Esophagus squamous epithelium (tissue), 5 donors: ENCODE measurements around the gene FAM151B. TPM values are rescaled to one million over a fixed set of nuclear protein-coding genes. Genes with fewer than 3 reads are reported as not detected.
A peak's percentile ranks its signal among the peaks of the same experiment; 100 is the strongest.
"Not testable (repeated sequence)": the region's sequence is repeated elsewhere in the genome, so short reads cannot be mapped to it uniquely, and the experiment has no call there.

Experiments
- DNase-seq: peaks from one replicate; lab custom pipeline; 2025; lab: John Stamatoyannopoulos, UW
- H3K27ac ChIP-seq, 4 donors: fragments of 200-600 bp; sonication (generic); one replicate each; pipeline ENCODE4 v1.5.1; 2016 to 2019; ENCODE audit warnings: mild to moderate bottlenecking in 1 of 4
- H3K27me3 ChIP-seq, 4 donors: fragments of 200-600 bp; sonication (generic); 1 replicate in 3 of 4; 2 replicates in 1 of 4; pipeline versions ENCODE4 v1.5.1 to v1.6.0; 2017 to 2021; ENCODE audit warnings: antibody characterized with exemption in 1 of 4
- H3K36me3 ChIP-seq, 3 donors: fragments of 200-600 bp; sonication (generic); one replicate each; pipeline ENCODE4 v1.5.1; 2016 to 2019
- H3K4me1 ChIP-seq, 3 donors: fragments of 200-600 bp; sonication (generic); one replicate each; pipeline ENCODE4 v1.5.1; 2017 to 2019
- H3K4me3 ChIP-seq, 4 donors: fragments of 200-600 bp; sonication (generic); 1 replicate in 3 of 4; 2 replicates in 1 of 4; pipeline ENCODE4 v1.5.1; 2016 to 2019; ENCODE audit warnings: mild to moderate bottlenecking in 2 of 4, moderate library complexity in 1 of 4
- H3K9me3 ChIP-seq, 3 donors: fragments of 200-600 bp; sonication (generic); one replicate each; pipeline ENCODE4 v1.5.1; 2016 to 2019
- POLR2A ChIP-seq, 4 donors: fragments of 450-650 bp; IDR thresholded peaks; one replicate each; pipeline ENCODE4 v1.6.1; 2017; ENCODE audit warnings: antibody characterized with exemption in 4 of 4, mild to moderate bottlenecking in 4 of 4, moderate library complexity in 3 of 4
- WGBS, 2 donors: methylation state at CpG; one replicate each; pipeline ENCODE4 v1.1.5; 2018; 5-methylcytosine and 5-hydroxymethylcytosine counted together
- intact Hi-C: fragments of 100-400 bp; cut with DNase I; formaldehyde crosslinking; loops from one replicate; pipeline ENCODE4 v1.15.0; 2022
- total RNA-seq, 4 donors: library from RNA; depleted of rRNA; stranded (reverse); fragments of >200 nt; gene quantifications; one replicate each; pipeline ENCODE4 v1.1.0, GENCODE V29; 2016
- TF ChIP-seq, protein P1 (sequence below), 6 experiments: fragments of 450-650 bp in 4 of 6; fragments of 200-600 bp in 2 of 6; sonication (generic) in 2 of 6; IDR thresholded peaks; one replicate each; pipeline ENCODE4 v1.5.1; 2016 to 2019; ENCODE audit warnings: antibody characterized with exemption in 6 of 6, mild to moderate bottlenecking in 4 of 6, moderate library complexity in 4 of 6
- donor health status: DM: yes; HTN: yes; CAD: no.

Gene FAM151B
- total RNA-seq, 4 donors from 2014 or later = 0.38 to 3.6 (median 0.84) TPM

DNA sequence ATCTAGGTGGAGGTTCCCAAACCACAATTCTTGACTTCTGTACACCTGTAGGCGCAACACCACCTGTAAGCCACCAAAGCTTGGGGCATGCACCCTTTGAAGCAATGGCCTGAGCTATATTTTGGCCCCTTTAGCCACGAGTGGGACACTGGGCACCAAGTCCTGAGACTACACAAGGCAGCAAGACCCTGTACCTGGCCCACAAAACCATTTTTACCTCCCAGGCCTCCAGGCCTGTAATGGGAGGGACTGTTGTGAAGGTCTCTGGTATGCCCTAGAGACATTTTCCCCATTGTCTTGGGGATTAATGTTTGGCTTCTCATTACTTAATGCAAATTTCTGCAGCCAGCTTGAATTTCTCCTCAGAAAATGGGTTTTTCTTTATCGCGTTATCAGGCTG, 24.6 kb upstream of the FAM151B start:
- Histone ChIP-seq H3K4me1 (peaks cover 5 to 20% (median 5%) of the 10 kb centered on the region in 3 donors), H3K9me3 (peaks cover 0 to 25% (median 9%) of the 10 kb centered on the region in 3 donors), H3K27me3 (no peaks in the 10 kb centered on the region), H3K36me3 (peaks cover 0 to 84% (median 5%) of the 10 kb centered on the region in 3 donors), H3K27ac (no peak overlapping the region), H3K4me3 (no peak overlapping the region)
- no peak for TF ChIP-seq POLR2A (IDR thresholded peaks at IDR 0.05)
- TF ChIP-seq, protein P1, sequence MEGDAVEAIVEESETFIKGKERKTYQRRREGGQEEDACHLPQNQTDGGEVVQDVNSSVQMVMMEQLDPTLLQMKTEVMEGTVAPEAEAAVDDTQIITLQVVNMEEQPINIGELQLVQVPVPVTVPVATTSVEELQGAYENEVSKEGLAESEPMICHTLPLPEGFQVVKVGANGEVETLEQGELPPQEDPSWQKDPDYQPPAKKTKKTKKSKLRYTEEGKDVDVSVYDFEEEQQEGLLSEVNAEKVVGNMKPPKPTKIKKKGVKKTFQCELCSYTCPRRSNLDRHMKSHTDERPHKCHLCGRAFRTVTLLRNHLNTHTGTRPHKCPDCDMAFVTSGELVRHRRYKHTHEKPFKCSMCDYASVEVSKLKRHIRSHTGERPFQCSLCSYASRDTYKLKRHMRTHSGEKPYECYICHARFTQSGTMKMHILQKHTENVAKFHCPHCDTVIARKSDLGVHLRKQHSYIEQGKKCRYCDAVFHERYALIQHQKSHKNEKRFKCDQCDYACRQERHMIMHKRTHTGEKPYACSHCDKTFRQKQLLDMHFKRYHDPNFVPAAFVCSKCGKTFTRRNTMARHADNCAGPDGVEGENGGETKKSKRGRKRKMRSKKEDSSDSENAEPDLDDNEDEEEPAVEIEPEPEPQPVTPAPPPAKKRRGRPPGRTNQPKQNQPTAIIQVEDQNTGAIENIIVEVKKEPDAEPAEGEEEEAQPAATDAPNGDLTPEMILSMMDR (IDR thresholded peaks at IDR 0.05) = no peak
- no peak for DNase-seq
- intact Hi-C loops = no loop called here
- 81 to 100% methylated on average over 2 to 4 of the region's 4 CpGs for WGBS, 2 donors

DNA sequence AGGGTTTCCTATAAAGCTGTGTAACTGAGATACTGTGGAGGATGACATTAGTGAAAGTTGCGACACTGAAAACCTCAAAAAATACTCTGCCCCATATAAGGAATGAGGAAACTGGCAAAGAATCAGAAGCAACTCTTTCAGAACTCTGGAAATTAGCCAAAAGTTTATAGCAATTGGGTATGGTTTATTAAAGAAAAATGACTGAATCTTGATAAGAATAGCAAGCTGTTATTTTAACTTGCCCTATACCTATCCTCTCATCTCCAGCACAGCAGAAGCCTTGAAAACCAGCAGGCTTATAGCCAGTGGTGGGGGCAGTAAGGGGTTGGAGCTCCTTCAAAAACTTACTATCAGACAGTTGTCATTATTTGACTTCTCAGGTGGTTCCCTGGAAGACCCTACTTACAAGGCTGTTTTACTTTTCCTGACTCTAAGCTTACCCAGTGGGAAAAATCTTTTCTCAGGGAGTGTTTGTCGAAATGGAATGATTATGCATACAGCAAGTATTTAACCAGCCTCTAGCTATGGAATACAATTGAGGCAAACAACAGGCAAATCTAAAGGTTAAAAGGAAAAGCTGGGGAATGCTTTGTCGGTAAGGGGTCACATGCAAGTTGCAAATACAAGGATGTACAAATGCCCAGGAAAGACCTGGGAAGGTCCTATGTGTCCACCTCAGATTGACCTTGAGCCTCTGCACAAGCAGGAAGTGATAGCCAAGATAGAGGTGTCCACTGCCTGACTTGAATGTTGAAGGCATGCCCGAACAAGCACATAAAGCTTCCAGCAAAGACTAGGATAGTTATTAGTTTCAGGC, 21.0 kb upstream of the FAM151B start:
- no peaks in the 10 kb centered on the region for H3K27me3 ChIP-seq
- H3K4me1 ChIP-seq = peaks cover 5 to 31% (median 5%) of the 10 kb centered on the region in 3 donors
- H3K4me3 ChIP-seq = no peak overlapping the region
- WGBS, 2 donors = 40 to 43% methylated on average over 4 of the region's 4 CpGs
- no peak for DNase-seq
- H3K9me3 ChIP-seq = peaks cover 0 to 32% (median 14%) of the 10 kb centered on the region in 3 donors
- peaks cover 0 to 76% (median 0%) of the 10 kb centered on the region in 3 donors for H3K36me3 ChIP-seq
- peak overlapping the region; percentile 5 to 50 (median 40) for H3K27ac ChIP-seq
- TF ChIP-seq, protein P1 (IDR thresholded peaks at IDR 0.05) = no peak
- no peak for TF ChIP-seq POLR2A (IDR thresholded peaks at IDR 0.05)
- intact Hi-C loops = no loop called here

- Histone ChIP-seq H3K27me3 (no peaks in the 10 kb centered on the region), H3K36me3 (peaks cover 0 to 76% (median 0%) of the 10 kb centered on the region in 3 donors), H3K27ac (no peak overlapping the region), H3K9me3 (peaks cover 0 to 21% (median 9%) of the 10 kb centered on the region in 3 donors), H3K4me1 (peaks cover 5 to 35% (median 5%) of the 10 kb centered on the region in 3 donors), H3K4me3 (no peak overlapping the region)
- TF ChIP-seq POLR2A (IDR thresholded peaks at IDR 0.05) = no peak
- TF ChIP-seq, protein P1 (IDR thresholded peaks at IDR 0.05) = no peak
- intact Hi-C loops = no loop called here
- WGBS, 2 donors = 81 to 92% methylated on average over 1 of the region's 1 CpG
- no peak for DNase-seq
Measured at GRCh38 chr5:80468131-80468530, 19.8 kb upstream of the FAM151B start.

DNA sequence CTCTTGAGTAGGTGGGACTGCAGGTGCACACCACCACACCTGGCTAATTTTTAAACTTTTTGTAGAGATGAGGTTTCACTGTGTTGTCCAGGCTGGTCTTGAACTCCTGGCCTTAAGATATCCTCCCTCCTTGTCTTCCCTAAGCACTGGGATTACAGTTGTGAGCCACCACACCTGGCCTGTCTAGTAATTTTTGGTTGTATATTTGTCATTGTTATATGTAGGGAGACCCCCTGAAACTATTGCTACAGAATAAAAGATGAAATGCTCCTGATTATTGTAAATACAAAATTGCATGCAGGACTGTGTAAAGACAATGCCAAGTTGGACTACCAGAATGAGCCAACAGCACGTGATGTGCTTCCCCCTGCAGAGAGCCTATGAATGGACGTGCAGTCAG, 17.3 kb upstream of the FAM151B start:
- H3K27me3 ChIP-seq, intact Hi-C loops, H3K27ac ChIP-seq, DNase-seq, H3K4me3 ChIP-seq, H3K9me3 ChIP-seq: not testable (repeated sequence)
- peaks cover 0 to 86% (median 0%) of the 10 kb centered on the region in 3 donors for H3K36me3 ChIP-seq
- 100% methylated on average over 1 of the region's 2 CpGs for WGBS, 2 donors
- H3K4me1 ChIP-seq = peaks cover 5 to 35% (median 5%) of the 10 kb centered on the region in 3 donors

- H3K4me1 ChIP-seq = peaks cover 0 to 22% (median 0%) of the 10 kb centered on the region in 3 donors
- H3K4me3 ChIP-seq = no peak overlapping the region
- H3K27me3 ChIP-seq = no peaks in the 10 kb centered on the region
- intact Hi-C loops = no loop called here
- 95 to 100% methylated on average over 2 of the region's 2 CpGs for WGBS, 2 donors
- no peak for DNase-seq
- TF ChIP-seq, protein P1 (IDR thresholded peaks at IDR 0.05) = no peak
- TF ChIP-seq POLR2A (IDR thresholded peaks at IDR 0.05) = no peak
- peaks cover 0 to 7% (median 6%) of the 10 kb centered on the region in 3 donors for H3K9me3 ChIP-seq
- no peak overlapping the region for H3K27ac ChIP-seq
- peaks cover 0 to 78% (median 0%) of the 10 kb centered on the region in 3 donors for H3K36me3 ChIP-seq
Measured at GRCh38 chr5:80474929-80475328, 13.0 kb upstream of the FAM151B start.
